MCF 10A (cell line): ENCODE results near the gene ETNK1. TPM values are rescaled to one million over a fixed set of nuclear protein-coding genes. Genes with fewer than 3 reads are reported as not detected.

Experiments
- BruUV-seq: library from RNA; stranded (reverse); fragments of 400-500 nt; replicated peaks from 2 replicates; lab custom pipeline; 2021; lab: Mats Ljungman, UMichigan
- CTCF ChIA-PET: fragments of 300-600 bp; sonication (Branson Sonifier 250); formaldehyde crosslinking; extraction: SDS; loops from one replicate; lab custom pipeline; 2021; ENCODE audit warnings: antibody characterized with exemption, inconsistent platforms; lab: Yijun Ruan, JAX
- POLR2A ChIA-PET: fragments of 300-600, 350-650 bp; sonication (Branson Sonifier 250); formaldehyde crosslinking; extraction: SDS; loops from one replicate; lab custom pipeline; 2020; ENCODE audit warnings: antibody characterized with exemption, inconsistent platforms; lab: Yijun Ruan, JAX
- DNase-seq: peaks from one replicate; pipeline ENCODE4 v3.0.0-alpha.2; 2018; ENCODE audit not compliant: unreplicated experiment
- H3K27ac Mint-ChIP-seq: one replicate; pipeline ENCODE4 v1.8.0; 2022; ENCODE audit warnings: mild to moderate bottlenecking, low read depth, mixed read lengths; ENCODE audit not compliant: unreplicated experiment
- H3K27me3 Mint-ChIP-seq: one replicate; pipeline ENCODE4 v1.8.0; 2022; ENCODE audit warnings: mixed read lengths; ENCODE audit not compliant: insufficient read depth, unreplicated experiment
- H3K36me3 Mint-ChIP-seq: one replicate; pipeline ENCODE4 v1.8.0; 2022; ENCODE audit warnings: mild to moderate bottlenecking, moderate library complexity, mixed read lengths; ENCODE audit not compliant: insufficient read depth, unreplicated experiment
- H3K4me1 Mint-ChIP-seq: one replicate; pipeline ENCODE4 v1.8.0; 2022; ENCODE audit warnings: mixed read lengths; ENCODE audit not compliant: insufficient read depth, unreplicated experiment
- H3K4me3 Mint-ChIP-seq: one replicate; pipeline ENCODE4 v1.8.0; 2022; ENCODE audit warnings: mild to moderate bottlenecking, moderate library complexity, mixed read lengths; ENCODE audit not compliant: unreplicated experiment
- H3K9me3 Mint-ChIP-seq: one replicate; pipeline ENCODE4 v1.8.0; 2022; ENCODE audit warnings: mixed read lengths; ENCODE audit not compliant: unreplicated experiment
- intact Hi-C: fragments of 100-400 bp; cut with micrococcal nuclease; formaldehyde crosslinking; loops from 2 replicates; pipeline ENCODE4 v1.14.1; 2022
- total RNA-seq: library from RNA; stranded (reverse); gene quantifications from 2 replicates; pipeline ENCODE4 v1.2.3, GENCODE V29; 2022
- TF ChIP-seq, protein P1 (sequence below): fragments of 200-600 bp; IDR thresholded peaks from one replicate; pipeline ENCODE4 v1.8.0; 2022; ENCODE audit warnings: antibody characterized with exemption, mild to moderate bottlenecking; ENCODE audit not compliant: unreplicated experiment

Gene ETNK1
- total RNA-seq, 1 experiment from 2014 or later: 38.3 TPM

DNA sequence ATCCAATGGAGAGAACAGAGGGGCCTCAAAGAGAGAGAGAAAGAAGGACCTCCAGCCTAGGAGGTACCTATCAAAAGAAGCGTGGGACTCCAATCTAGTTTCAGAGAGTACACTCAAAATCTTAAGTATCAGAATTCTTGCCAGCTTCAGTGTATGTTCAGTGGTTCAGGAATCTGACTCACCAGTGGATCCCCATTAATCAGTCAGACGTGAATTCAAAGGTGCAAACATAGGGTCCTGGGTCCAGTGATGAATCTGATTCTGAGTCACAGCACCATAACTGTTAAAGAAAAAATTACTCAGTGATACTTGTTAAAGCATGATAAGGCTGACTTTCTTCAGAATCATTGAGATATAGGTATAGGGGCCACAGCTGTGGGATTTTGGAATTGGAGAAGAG, 33.2 kb downstream of the ETNK1 start:
- H3K4me3 Mint-ChIP-seq: no peak overlapping the region
- TF ChIP-seq, protein P1, sequence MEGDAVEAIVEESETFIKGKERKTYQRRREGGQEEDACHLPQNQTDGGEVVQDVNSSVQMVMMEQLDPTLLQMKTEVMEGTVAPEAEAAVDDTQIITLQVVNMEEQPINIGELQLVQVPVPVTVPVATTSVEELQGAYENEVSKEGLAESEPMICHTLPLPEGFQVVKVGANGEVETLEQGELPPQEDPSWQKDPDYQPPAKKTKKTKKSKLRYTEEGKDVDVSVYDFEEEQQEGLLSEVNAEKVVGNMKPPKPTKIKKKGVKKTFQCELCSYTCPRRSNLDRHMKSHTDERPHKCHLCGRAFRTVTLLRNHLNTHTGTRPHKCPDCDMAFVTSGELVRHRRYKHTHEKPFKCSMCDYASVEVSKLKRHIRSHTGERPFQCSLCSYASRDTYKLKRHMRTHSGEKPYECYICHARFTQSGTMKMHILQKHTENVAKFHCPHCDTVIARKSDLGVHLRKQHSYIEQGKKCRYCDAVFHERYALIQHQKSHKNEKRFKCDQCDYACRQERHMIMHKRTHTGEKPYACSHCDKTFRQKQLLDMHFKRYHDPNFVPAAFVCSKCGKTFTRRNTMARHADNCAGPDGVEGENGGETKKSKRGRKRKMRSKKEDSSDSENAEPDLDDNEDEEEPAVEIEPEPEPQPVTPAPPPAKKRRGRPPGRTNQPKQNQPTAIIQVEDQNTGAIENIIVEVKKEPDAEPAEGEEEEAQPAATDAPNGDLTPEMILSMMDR: no peak
- intact Hi-C loops: no loop called here
- H3K4me1 Mint-ChIP-seq: peaks cover 27% of the 10 kb centered on the region
- ChIA-PET POLR2A (interaction anchor here (0.6 to 1.8 kb wide), 4 partner anchors 9 to 115 kb away, joined by 3 to 6 read pairs (median 4); no protein-coding TSS in a partner anchor), CTCF (no interaction called here)
- no TSS peak for BruUV-seq
- H3K9me3 Mint-ChIP-seq: no peaks in the 10 kb centered on the region
- no peaks in the 10 kb centered on the region for H3K27me3 Mint-ChIP-seq
- peaks cover 31% of the 10 kb centered on the region for H3K36me3 Mint-ChIP-seq
- peak overlapping the region; percentile 77 for H3K27ac Mint-ChIP-seq
- peak; percentile 56 for DNase-seq

DNA sequence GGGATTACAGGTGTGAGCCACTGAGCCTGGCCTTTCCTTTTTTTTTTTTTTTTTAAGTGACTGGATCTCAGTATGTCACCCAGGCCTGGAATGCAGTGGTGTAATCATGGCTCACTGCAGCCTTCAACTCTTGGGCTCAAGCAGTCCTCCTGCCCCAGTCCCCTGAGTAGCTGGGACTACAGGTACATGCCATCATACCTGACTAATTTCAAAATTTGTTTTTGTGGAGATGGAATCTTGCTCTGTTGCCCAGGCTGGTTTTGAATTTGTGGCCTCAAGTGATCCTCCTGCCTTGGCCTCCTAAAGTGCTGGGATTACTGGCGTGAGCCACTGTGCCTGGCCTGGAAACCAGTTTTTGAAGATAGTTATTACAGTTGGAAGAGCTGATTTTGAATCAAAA, 37.4 kb downstream of the ETNK1 start:
- BruUV-seq: no TSS peak
- peaks cover 15% of the 10 kb centered on the region for H3K4me1 Mint-ChIP-seq
- H3K27ac Mint-ChIP-seq: no peak overlapping the region
- H3K4me3 Mint-ChIP-seq: no peak overlapping the region
- no peaks in the 10 kb centered on the region for H3K9me3 Mint-ChIP-seq
- intact Hi-C loops: no loop called here
- TF ChIP-seq, protein P1: no peak
- no peaks in the 10 kb centered on the region for H3K27me3 Mint-ChIP-seq
- POLR2A ChIA-PET: interaction anchor here (0.8 kb wide), 1 partner anchor 35 kb away, joined by 3 read pairs; no protein-coding TSS in a partner anchor
- CTCF ChIA-PET: no interaction called here
- no peak for DNase-seq
- H3K36me3 Mint-ChIP-seq: peaks cover 47% of the 10 kb centered on the region

DNA sequence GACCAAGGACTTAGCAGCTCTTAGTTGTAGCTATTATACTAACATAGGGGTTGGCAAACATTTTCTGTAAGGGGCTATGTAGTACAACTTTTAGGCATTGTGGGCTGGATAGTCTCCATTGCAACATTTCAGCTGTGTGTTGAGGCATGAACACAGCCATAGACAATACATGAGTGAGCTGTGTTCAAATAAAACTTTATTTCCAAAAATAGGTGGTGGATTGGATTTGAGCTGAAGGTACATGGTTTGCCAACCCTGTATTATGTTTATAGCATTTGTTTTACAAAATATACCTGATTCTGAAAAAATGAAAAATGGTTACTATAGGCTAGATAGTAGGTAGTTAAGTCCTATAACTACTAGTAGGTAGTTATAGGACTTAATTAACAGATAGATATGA, 40.5 kb downstream of the ETNK1 start:
- Mint-ChIP-seq H3K4me1 (no peaks in the 10 kb centered on the region), H3K4me3 (no peak overlapping the region), H3K27ac (no peak overlapping the region), H3K9me3 (no peaks in the 10 kb centered on the region), H3K36me3 (peaks cover 36% of the 10 kb centered on the region), H3K27me3 (no peaks in the 10 kb centered on the region)
- POLR2A ChIA-PET: no interaction called here
- DNase-seq: no peak
- intact Hi-C loops: no loop called here
- CTCF ChIA-PET: interaction anchor here (0.5 kb wide), 1 partner anchor 1896 kb away, joined by 3 read pairs; no protein-coding TSS in a partner anchor
- TF ChIP-seq, protein P1: no peak
- no TSS peak for BruUV-seq

DNA sequence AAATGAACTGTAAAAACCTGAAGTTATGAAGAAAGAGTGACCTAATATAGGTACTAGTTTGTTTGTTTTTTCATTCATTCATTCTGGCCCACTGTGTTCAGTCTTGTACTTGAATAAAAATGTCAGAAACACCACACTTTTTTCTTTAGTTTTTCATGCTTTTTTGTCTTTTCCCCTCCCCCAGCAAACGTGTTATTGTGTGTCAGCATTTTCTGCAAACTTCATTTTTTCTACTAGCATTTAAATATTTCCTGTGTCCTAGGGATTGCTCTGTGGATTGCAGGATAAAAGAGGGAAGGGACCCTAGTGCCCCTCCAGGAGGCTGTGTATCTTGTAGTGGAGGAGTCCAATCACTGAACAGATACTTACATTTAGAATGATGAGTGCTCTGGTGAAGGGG, 42.2 kb downstream of the ETNK1 start:
- intact Hi-C loops: no loop called here
- CTCF ChIA-PET: no interaction called here

More for the DNA sequence above, 42.2 kb downstream of the ETNK1 start:
- POLR2A ChIA-PET: no interaction called here
- no peaks in the 10 kb centered on the region for H3K9me3 Mint-ChIP-seq
- H3K4me3 Mint-ChIP-seq: no peak overlapping the region
- BruUV-seq: no TSS peak
- no peak overlapping the region for H3K27ac Mint-ChIP-seq
- H3K27me3 Mint-ChIP-seq: no peaks in the 10 kb centered on the region
- H3K4me1 Mint-ChIP-seq: no peaks in the 10 kb centered on the region
- H3K36me3 Mint-ChIP-seq: peaks cover 26% of the 10 kb centered on the region
- no peak for DNase-seq
- TF ChIP-seq, protein P1: no peak
